ENCODE data around the gene GLMN.
"Not testable (repeated sequence)": the region's sequence is repeated elsewhere in the genome, so short reads cannot be mapped to it uniquely, and the experiment has no call there.

The GLMN gene

GRCh38 chr1:92299477-92300150, 827 bp upstream of the GLMN start:
- H4K20me1 ChIP-seq (ENCODE audit: control insufficient read depth, insufficient read depth, low read depth, low read length) = peaks cover 2% of the 10 kb centered on the region; the same call in 1 of the 2 replicates
- TF ChIP-seq CTCF (IDR thresholded peaks at IDR 0.05; ENCODE audit: low read depth, low read length, poor library complexity, severe bottlenecking) (no peak), EZH2phosphoT487 (IDR thresholded peaks at IDR 0.05; ENCODE audit: borderline replicate concordance, low read length) (no peak)
- H3K4me1 ChIP-seq (ENCODE audit: control insufficient read depth, low read length) = peaks cover 19% of the 10 kb centered on the region
- peak overlapping the region; percentile 86 for H3K4me3 ChIP-seq (ENCODE audit: low read length)
- H3K27ac ChIP-seq (ENCODE audit: low read depth, low read length) = peak overlapping the region; percentile 15; the same call in 1 of the 2 replicates
- peak overlapping the region; percentile 80 for H3K4me2 ChIP-seq (ENCODE audit: low read length)
- no peaks in the 10 kb centered on the region for H3K27me3 ChIP-seq (ENCODE audit: control insufficient read depth, low read length)
- H3F3A ChIP-seq (ENCODE audit: control insufficient read depth, insufficient read depth) = 0 out of 2 replicates have a peak, but pooled peaks cover 3% of the 10 kb centered on the region
- H3K9me3 ChIP-seq (ENCODE audit: control insufficient read depth, insufficient read depth, low read length) = no peaks in the 10 kb centered on the region
- H3K36me3 ChIP-seq (ENCODE audit: control insufficient read depth, low read length) = peaks cover 53% of the 10 kb centered on the region
- H3K9me2 ChIP-seq (replicated peaks; ENCODE audit: control insufficient read depth, low read length) = no peaks in the 10 kb centered on the region
- peaks cover 44% of the 10 kb centered on the region for H3K79me2 ChIP-seq (ENCODE audit: control insufficient read depth, low read length)

GRCh38 chr1:92298213-92298572, 594 bp downstream of the GLMN start:
- H3K79me2 ChIP-seq (ENCODE audit: control insufficient read depth, low read length) = peaks cover 44% of the 10 kb centered on the region
- 0 out of 2 replicates have a peak, but pooled peaks cover 3% of the 10 kb centered on the region for H3F3A ChIP-seq (ENCODE audit: control insufficient read depth, insufficient read depth)
- H3K9me3 ChIP-seq (ENCODE audit: control insufficient read depth, insufficient read depth, low read length) = no peaks in the 10 kb centered on the region
- H3K4me1 ChIP-seq (ENCODE audit: control insufficient read depth, low read length) = peaks cover 19% of the 10 kb centered on the region
- peak overlapping the region; percentile 80 for H3K4me2 ChIP-seq (ENCODE audit: low read length)
- H3K9me2 ChIP-seq (replicated peaks; ENCODE audit: control insufficient read depth, low read length) = no peaks in the 10 kb centered on the region
- H3K4me3 ChIP-seq (ENCODE audit: low read length) = peak overlapping the region; percentile 86
- no peaks in the 10 kb centered on the region for H3K27me3 ChIP-seq (ENCODE audit: control insufficient read depth, low read length)
- peak overlapping the region; percentile 72 for H3K27ac ChIP-seq (ENCODE audit: low read depth, low read length)
- H4K20me1 ChIP-seq (ENCODE audit: control insufficient read depth, insufficient read depth, low read depth, low read length) = peaks cover 2% of the 10 kb centered on the region; the same call in 1 of the 2 replicates
- TF ChIP-seq EZH2phosphoT487 (IDR thresholded peaks at IDR 0.05; ENCODE audit: borderline replicate concordance, low read length) (no peak), CTCF (IDR thresholded peaks at IDR 0.05; ENCODE audit: low read depth, low read length, poor library complexity, severe bottlenecking) (peak; percentile 43)
- H3K36me3 ChIP-seq (ENCODE audit: control insufficient read depth, low read length) = peaks cover 48% of the 10 kb centered on the region

DNA sequence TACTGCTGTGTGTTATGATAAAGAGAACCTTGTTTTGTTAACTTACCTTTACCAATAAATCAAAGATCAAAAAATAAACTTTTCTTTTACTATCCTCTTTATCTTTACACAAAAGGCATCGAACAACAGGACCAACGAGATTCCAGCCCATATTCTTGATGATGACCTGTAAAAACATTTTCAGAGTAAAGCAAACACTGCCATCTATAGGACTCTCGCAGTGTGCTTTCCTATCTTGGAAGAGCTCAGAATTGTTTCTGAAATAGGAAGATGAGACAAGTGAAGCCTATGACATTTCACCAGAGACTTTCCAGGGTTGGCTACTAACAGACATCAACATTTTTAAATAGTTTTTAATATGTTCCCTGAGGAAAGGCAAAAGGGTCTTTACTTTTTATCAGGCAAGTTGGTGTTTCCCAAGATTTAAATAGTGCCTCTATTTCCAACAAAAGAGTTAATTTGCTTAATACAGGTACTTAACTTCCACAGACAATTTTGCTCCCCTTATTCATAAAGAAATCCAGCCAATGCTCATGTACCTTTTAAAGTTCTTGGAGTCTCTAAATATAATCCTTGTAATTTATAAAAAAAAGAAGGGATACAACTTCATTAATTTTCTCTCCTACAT, 7.3 kb downstream of the GLMN start:
- H3K4me2 ChIP-seq (ENCODE audit: low read length) = no peak overlapping the region
- H3K4me1 ChIP-seq (ENCODE audit: control insufficient read depth, low read length) = no peaks in the 10 kb centered on the region
- no peaks in the 10 kb centered on the region for H4K20me1 ChIP-seq (ENCODE audit: control insufficient read depth, insufficient read depth, low read depth, low read length)
- no peaks in the 10 kb centered on the region for H3K9me2 ChIP-seq (replicated peaks; ENCODE audit: control insufficient read depth, low read length)
- H3K79me2 ChIP-seq (ENCODE audit: control insufficient read depth, low read length) = no peaks in the 10 kb centered on the region
- H3F3A ChIP-seq (ENCODE audit: control insufficient read depth, insufficient read depth) = peaks cover 6% of the 10 kb centered on the region
- no peak for TF ChIP-seq EZH2phosphoT487 (IDR thresholded peaks at IDR 0.05; ENCODE audit: borderline replicate concordance, low read length)
- peak; percentile 69 for TF ChIP-seq CTCF (IDR thresholded peaks at IDR 0.05; ENCODE audit: low read depth, low read length, poor library complexity, severe bottlenecking)
- no peak overlapping the region for H3K4me3 ChIP-seq (ENCODE audit: low read length)
- no peak overlapping the region for H3K27ac ChIP-seq (ENCODE audit: low read depth, low read length)
- no peaks in the 10 kb centered on the region for H3K9me3 ChIP-seq (ENCODE audit: control insufficient read depth, insufficient read depth, low read length)
- H3K27me3 ChIP-seq (ENCODE audit: control insufficient read depth, low read length) = no peaks in the 10 kb centered on the region
- H3K36me3 ChIP-seq (ENCODE audit: control insufficient read depth, low read length) = peaks cover 60% of the 10 kb centered on the region

DNA sequence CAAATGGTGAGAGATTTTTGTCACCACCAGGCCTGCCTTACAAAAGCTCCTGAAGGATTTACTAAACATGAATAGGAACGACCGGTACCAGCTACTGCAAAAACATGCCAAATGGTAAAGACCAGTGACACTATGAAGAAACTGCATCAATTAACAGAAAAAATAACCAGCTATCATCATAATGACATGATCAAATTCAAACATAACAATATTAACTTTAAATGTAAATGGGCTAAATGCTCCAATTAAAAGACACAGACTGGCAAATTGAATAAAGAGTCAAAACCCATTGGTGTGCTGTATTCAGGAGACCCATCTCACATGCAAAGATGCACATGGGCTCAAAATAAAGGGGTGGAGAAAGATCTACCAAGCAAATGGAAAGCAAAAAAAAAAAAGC, 17.4 kb downstream of the GLMN start:
- H3K4me3 ChIP-seq (ENCODE audit: low read length) = not testable (repeated sequence)

DNA sequence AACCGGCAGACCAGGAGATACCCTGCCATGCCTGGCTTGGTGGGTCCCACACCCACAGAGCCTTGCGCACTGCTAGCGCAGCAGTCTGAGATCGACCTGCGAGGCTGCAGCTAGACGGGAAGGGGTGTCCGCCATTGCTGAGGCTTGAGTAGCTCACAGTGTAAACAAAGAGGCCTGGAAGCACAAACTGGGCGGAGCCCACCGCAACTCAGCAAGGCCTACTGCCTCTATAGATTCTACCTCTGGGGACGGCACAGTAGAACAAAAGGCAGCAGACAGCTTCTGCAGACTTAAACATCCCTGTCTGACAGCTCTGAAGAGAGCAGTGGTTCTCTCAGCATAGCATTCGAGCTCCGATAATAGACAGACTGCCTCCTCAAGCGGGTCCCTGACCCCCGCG, 19.0 kb downstream of the GLMN start:
- H3K4me1 ChIP-seq (ENCODE audit: control insufficient read depth, low read length); H3K4me2 ChIP-seq (ENCODE audit: low read length); H3K4me3 ChIP-seq (ENCODE audit: low read length); H3K9me3 ChIP-seq (ENCODE audit: control insufficient read depth, insufficient read depth, low read length); H3K27ac ChIP-seq (ENCODE audit: low read depth, low read length); H4K20me1 ChIP-seq (ENCODE audit: control insufficient read depth, insufficient read depth, low read depth, low read length); H3F3A ChIP-seq (ENCODE audit: control insufficient read depth, insufficient read depth); H3K9me2 ChIP-seq (replicated peaks; ENCODE audit: control insufficient read depth, low read length); H3K27me3 ChIP-seq (ENCODE audit: control insufficient read depth, low read length); H3K79me2 ChIP-seq (ENCODE audit: control insufficient read depth, low read length): not testable (repeated sequence)
- H3K36me3 ChIP-seq (ENCODE audit: control insufficient read depth, low read length) = peaks cover 35% of the 10 kb centered on the region

More for the DNA sequence above, 17.4 kb downstream of the GLMN start:
- H3F3A ChIP-seq (ENCODE audit: control insufficient read depth, insufficient read depth); H3K79me2 ChIP-seq (ENCODE audit: control insufficient read depth, low read length); H3K27ac ChIP-seq (ENCODE audit: low read depth, low read length); H3K9me2 ChIP-seq (replicated peaks; ENCODE audit: control insufficient read depth, low read length); H3K4me2 ChIP-seq (ENCODE audit: low read length); H4K20me1 ChIP-seq (ENCODE audit: control insufficient read depth, insufficient read depth, low read depth, low read length); H3K4me1 ChIP-seq (ENCODE audit: control insufficient read depth, low read length); H3K9me3 ChIP-seq (ENCODE audit: control insufficient read depth, insufficient read depth, low read length); H3K27me3 ChIP-seq (ENCODE audit: control insufficient read depth, low read length): not testable (repeated sequence)
- H3K36me3 ChIP-seq (ENCODE audit: control insufficient read depth, low read length) = peaks cover 35% of the 10 kb centered on the region

All from DOHH2 (cell line).